GM10248 (cell line): ENCODE measurements around the gene PPIH.
"Not testable (repeated sequence)": the region's sequence is repeated elsewhere in the genome, so short reads cannot be mapped to it uniquely, and the experiment has no call there.

Experiments
- CTCF ChIA-PET: fragments of 300-600 bp; sonication (Branson Sonifier 250); formaldehyde crosslinking; extraction: SDS; loops from one replicate; lab custom pipeline; 2021; ENCODE audit warnings: antibody characterized with exemption; lab: Yijun Ruan, JAX
- POLR2A ChIA-PET: fragments of 350-650 bp; sonication (Branson Sonifier 250); formaldehyde crosslinking; extraction: SDS; loops from one replicate; lab custom pipeline; 2020; ENCODE audit warnings: antibody characterized with exemption; lab: Yijun Ruan, JAX
- DNase-seq: peaks from one replicate; pipeline ENCODE4 v3.0.0; 2012; ENCODE audit errors: extremely low spot score
- CTCF ChIP-seq: IDR thresholded peaks from 2 replicates; pipeline ENCODE4 v1.5.1; 2012; ENCODE audit warnings: mild to moderate bottlenecking, low read depth; ENCODE audit errors: extremely low read depth, missing control alignments, control extremely low read depth

Gene PPIH

GRCh38 chr1:42657981-42658876, at the start of gene PPIH:
Gene PPIH (plus strand): TSS chr1:42658423. CDS start chr1:42658447, 24 bp downstream.
- POLR2A ChIA-PET: interaction anchor here (1.1 to 1.4 kb wide), 2 partner anchors 25 to 201 kb away, joined by 3 to 5 read pairs; partner anchors contain the start of gene PPCS
- CTCF ChIA-PET: interaction anchor here (0.8 to 1.5 kb wide), 4 partner anchors 8 to 485 kb away, joined by 3 read pairs; no protein-coding TSS in a partner anchor
- peak; percentile 94 for DNase-seq
- TF ChIP-seq CTCF: no peak

- CTCF ChIA-PET: no interaction called here
- no peak for TF ChIP-seq CTCF
- no peak for DNase-seq
- POLR2A ChIA-PET: no interaction called here
Measured at GRCh38 chr1:42613803-42614131, 44.5 kb upstream of the PPIH start.

- TF ChIP-seq CTCF: no peak
- ChIA-PET POLR2A (no interaction called here), CTCF (no interaction called here)
- DNase-seq: no peak
Measured at GRCh38 chr1:42618866-42619265, 39.4 kb upstream of the PPIH start.

GRCh38 chr1:42620307-42620706, 37.9 kb upstream of the PPIH start:
- no peak for DNase-seq
- CTCF ChIA-PET: no interaction called here
- no peak for TF ChIP-seq CTCF
- POLR2A ChIA-PET: no interaction called here

- POLR2A ChIA-PET, CTCF ChIA-PET, DNase-seq: not testable (repeated sequence)
Measured at GRCh38 chr1:42621180-42621579, 37.0 kb upstream of the PPIH start.

GRCh38 chr1:42627205-42627604, 31.0 kb upstream of the PPIH start:
- CTCF ChIA-PET, DNase-seq, POLR2A ChIA-PET: not testable (repeated sequence)

- ChIA-PET CTCF (interaction anchor here (0.8 to 1.1 kb wide), 2 partner anchors 11 to 41 kb away, joined by 3 to 5 read pairs; no protein-coding TSS in a partner anchor), POLR2A (no interaction called here)
- no peak for DNase-seq
- no peak for TF ChIP-seq CTCF
Measured at GRCh38 chr1:42639116-42639515, 19.1 kb upstream of the PPIH start.
